DND-41 (cell line): ENCODE data around the gene SCUBE2.

ENCODE experiments used
- ATAC-seq: fragments of 200-7000 bp; cut with Tn5 transposase; 3 replicates; pipeline ENCODE4 v1.9.1; 2021; ENCODE audit warnings: low read depth; ENCODE audit not compliant: insufficient read depth
- DNase-seq: peaks from one replicate; pipeline ENCODE4 v3.0.0-alpha.2; 2020
- H2AFZ ChIP-seq: 2 replicates; pipeline ENCODE4 v1.6.0; 2012; ENCODE audit warnings: low read depth, low read length
- H3K27ac ChIP-seq: 2 replicates; pipeline ENCODE4 v1.5.1; 2012; ENCODE audit warnings: low read length, inconsistent platforms
- H3K27me3 ChIP-seq: fragments of 200-600 bp; sonication (generic); 2 replicates; pipeline ENCODE4 v1.6.0; 2012; ENCODE audit warnings: low read length, mild to moderate bottlenecking, inconsistent platforms; ENCODE audit not compliant: insufficient read depth, poor library complexity
- H3K36me3 ChIP-seq: 2 replicates; pipeline ENCODE4 v1.5.1; 2012; ENCODE audit warnings: low read length, inconsistent platforms; ENCODE audit not compliant: insufficient read depth
- H3K4me1 ChIP-seq: 2 replicates; pipeline ENCODE4 v1.5.1; 2012; ENCODE audit warnings: mild to moderate bottlenecking, low read length; ENCODE audit not compliant: insufficient read depth
- H3K4me2 ChIP-seq: 2 replicates; pipeline ENCODE4 v1.6.0; 2012; ENCODE audit warnings: mild to moderate bottlenecking, moderate library complexity, low read length, inconsistent platforms; ENCODE audit not compliant: insufficient read depth
- H3K4me3 ChIP-seq, 2 experiments: fragments of 200-600 bp in 1 of 2; shearing (Covaris generic) in 1 of 2; 2 replicates each; pipeline ENCODE4 v1.5.1; 2012 to 2016; ENCODE audit warnings: inconsistent platforms in 2 of 2, low read length in 2 of 2, mild to moderate bottlenecking in 2 of 2, low read depth in 1 of 2, moderate library complexity in 1 of 2
- H3K79me2 ChIP-seq: 2 replicates; pipeline ENCODE4 v1.6.0; 2012; ENCODE audit warnings: low read length, inconsistent platforms; ENCODE audit not compliant: insufficient read depth
- H3K9ac ChIP-seq: 2 replicates; pipeline ENCODE4 v1.6.0; 2012; ENCODE audit warnings: low read depth, mild to moderate bottlenecking, inconsistent platforms, low read length, moderate library complexity
- H3K9me3 ChIP-seq: 2 replicates; pipeline ENCODE4 v1.5.1; 2012; ENCODE audit warnings: low read length, moderate library complexity, mild to moderate bottlenecking, inconsistent platforms; ENCODE audit not compliant: insufficient read depth, severe bottlenecking
- H4K20me1 ChIP-seq: 2 replicates; pipeline ENCODE4 v1.6.0; 2012; ENCODE audit warnings: low read length; ENCODE audit not compliant: insufficient read depth
- CTCF ChIP-seq: IDR thresholded peaks from 2 replicates; pipeline ENCODE4 v1.5.1; 2012; ENCODE audit warnings: borderline replicate concordance, low read length, moderate library complexity, mild to moderate bottlenecking; ENCODE audit not compliant: poor library complexity, severe bottlenecking; ENCODE audit errors: extremely low read depth
- EZH2 ChIP-seq: IDR thresholded peaks from 3 replicates; pipeline ENCODE4 v1.6.1; 2012; ENCODE audit warnings: borderline replicate concordance, low read depth, mild to moderate bottlenecking, moderate library complexity, low read length, inconsistent platforms; ENCODE audit not compliant: severe bottlenecking

The SCUBE2 gene

GRCh38 chr11:9091044-9091922, at the start of gene SCUBE2:
TSS of gene SCUBE2 (minus strand) at chr11:9091599. CDS start at chr11:9091528, 71 bp downstream.
- Histone ChIP-seq H3K9me3 (no peaks in the 10 kb centered on the region), H3K79me2 (no peaks in the 10 kb centered on the region), H3K9ac (no peak within 1 kb of the TSS), H3K4me2 (no peak within 1 kb of the TSS), H4K20me1 (no peaks in the 10 kb centered on the region), H2AFZ (no peak within 1 kb of the TSS), H3K4me3 (no peak within 1 kb of the TSS), H3K27me3 (peaks cover 9% of the 10 kb centered on the region), H3K4me1 (no peaks in the 10 kb centered on the region), H3K27ac (no peak within 1 kb of the TSS), H3K36me3 (no peaks in the 10 kb centered on the region)
- no peak for DNase-seq
- TF ChIP-seq CTCF, result no peak
- TF ChIP-seq EZH2, result no peak
- no peak for ATAC-seq

- Histone ChIP-seq H3K27me3 (no peaks in the 10 kb centered on the region), H3K9me3 (no peaks in the 10 kb centered on the region), H3K79me2 (no peaks in the 10 kb centered on the region), H2AFZ (no peak overlapping the region), H3K4me2 (no peak overlapping the region), H3K9ac (no peak overlapping the region), H3K4me3 (no peak overlapping the region), H3K4me1 (peaks cover 15% of the 10 kb centered on the region), H4K20me1 (0 out of 2 replicates have a peak, but pooled peaks cover 2% of the 10 kb centered on the region), H3K27ac (no peak overlapping the region), H3K36me3 (no peaks in the 10 kb centered on the region)
- no peak for ATAC-seq
- TF ChIP-seq CTCF, result no peak
- TF ChIP-seq EZH2, result no peak
- DNase-seq, result no peak
Observed at GRCh38 chr11:9141186-9141585, 49.8 kb upstream of the SCUBE2 start.

GRCh38 chr11:9139628-9140357, 48.4 kb upstream of the SCUBE2 start:
- no peak for DNase-seq
- TF ChIP-seq CTCF, result no peak
- no peak for TF ChIP-seq EZH2
- Histone ChIP-seq H2AFZ (no peak overlapping the region), H3K4me1 (peaks cover 15% of the 10 kb centered on the region), H3K79me2 (no peaks in the 10 kb centered on the region), H3K27ac (no peak overlapping the region), H3K9me3 (no peaks in the 10 kb centered on the region), H3K9ac (no peak overlapping the region), H3K4me2 (no peak overlapping the region), H4K20me1 (0 out of 2 replicates have a peak, but pooled peaks cover 2% of the 10 kb centered on the region), H3K27me3 (no peaks in the 10 kb centered on the region), H3K4me3 (no peak overlapping the region), H3K36me3 (no peaks in the 10 kb centered on the region)
- no peak for ATAC-seq
